Mucosa of rectum (tissue), 2 donors: Measurements from ENCODE around the gene GPR155.
"Not testable (repeated sequence)": the region's sequence is repeated elsewhere in the genome, so short reads cannot be mapped to it uniquely, and the experiment has no call there.

Experiments
- H3K27ac ChIP-seq, 2 donors: one replicate each; pipeline ENCODE4 v1.7.0; 2013; ENCODE audit warnings: inconsistent platforms in 2 of 2, low read depth in 2 of 2, low read length in 2 of 2
- H3K27me3 ChIP-seq, 2 donors: one replicate each; pipeline ENCODE4 v1.7.0; 2013; ENCODE audit warnings: low read length in 2 of 2; ENCODE audit not compliant: control insufficient read depth in 2 of 2, insufficient read depth in 2 of 2
- H3K36me3 ChIP-seq, 2 donors: one replicate each; pipeline ENCODE4 v1.7.0; 2013; ENCODE audit warnings: low read length in 2 of 2; ENCODE audit not compliant: control insufficient read depth in 2 of 2, insufficient read depth in 2 of 2
- H3K4me1 ChIP-seq, 2 donors: one replicate each; pipeline ENCODE4 v1.7.0; 2013; ENCODE audit warnings: low read length in 2 of 2, mild to moderate bottlenecking in 1 of 2; ENCODE audit not compliant: control insufficient read depth in 2 of 2, insufficient read depth in 2 of 2
- H3K4me3 ChIP-seq, 2 donors: one replicate each; pipeline ENCODE4 v1.7.0; 2013; ENCODE audit warnings: low read length in 2 of 2
- H3K9ac ChIP-seq, 2 donors: one replicate each; pipeline ENCODE4 v1.7.0; 2013; ENCODE audit warnings: low read length in 2 of 2, low read depth in 1 of 2, mild to moderate bottlenecking in 1 of 2
- H3K9me3 ChIP-seq, 2 donors: one replicate each; pipeline ENCODE4 v1.7.0; 2013; ENCODE audit warnings: low read length in 2 of 2; ENCODE audit not compliant: control insufficient read depth in 2 of 2
- donor health status: healthy.
- donor health status: Normal muscosa, but diverticular disease.

Gene GPR155

GRCh38 chr2:174491947-174492346 lies 5.1 kb upstream of the GPR155 start:
- H3K9me3 ChIP-seq, result no peaks in the 10 kb centered on the region
- no peaks in the 10 kb centered on the region for H3K27me3 ChIP-seq
- H3K9ac ChIP-seq, result no peak overlapping the region
- no peaks in the 10 kb centered on the region for H3K36me3 ChIP-seq
- no peak overlapping the region for H3K4me3 ChIP-seq
- H3K4me1 ChIP-seq, result peaks cover 0 to 3% of the 10 kb centered on the region in 2 donors
- no peak overlapping the region for H3K27ac ChIP-seq

GRCh38 chr2:174490051-174490450 lies 3.2 kb upstream of the GPR155 start:
- no peak overlapping the region for H3K4me3 ChIP-seq

GRCh38 chr2:174489520-174489919 lies 2.7 kb upstream of the GPR155 start:
- not testable (repeated sequence) for H3K9me3 ChIP-seq, H3K4me1 ChIP-seq

More at GRCh38 chr2:174490051-174490450, 3.2 kb upstream of the GPR155 start:
- no peak overlapping the region for H3K27ac ChIP-seq
- no peaks in the 10 kb centered on the region for H3K36me3 ChIP-seq
- H3K4me1 ChIP-seq, result peaks cover 6 to 7% of the 10 kb centered on the region in 2 donors
- H3K9ac ChIP-seq, result no peak overlapping the region
- H3K9me3 ChIP-seq, result no peaks in the 10 kb centered on the region
- H3K27me3 ChIP-seq, result no peaks in the 10 kb centered on the region

GRCh38 chr2:174487820-174488162 lies 962 bp upstream of the GPR155 start:
- Histone ChIP-seq H3K36me3 (peaks cover 0 to 1% of the 10 kb centered on the region in 2 donors), H3K27ac (peak overlapping the region in 1 of 2 donors; percentile 71), H3K27me3 (no peaks in the 10 kb centered on the region), H3K4me3 (peak overlapping the region; percentile 79 to 95), H3K9me3 (no peaks in the 10 kb centered on the region), H3K9ac (no peak overlapping the region), H3K4me1 (peaks cover 6 to 7% of the 10 kb centered on the region in 2 donors)

More at GRCh38 chr2:174489520-174489919, 2.7 kb upstream of the GPR155 start:
- not testable (repeated sequence) for H3K4me3 ChIP-seq, H3K27me3 ChIP-seq, H3K36me3 ChIP-seq, H3K9ac ChIP-seq, H3K27ac ChIP-seq

GRCh38 chr2:174487108-174487819 lies 435 bp upstream of the GPR155 start:
- H3K36me3 ChIP-seq, result peaks cover 0 to 4% of the 10 kb centered on the region in 2 donors
- no peaks in the 10 kb centered on the region for H3K9me3 ChIP-seq
- H3K27ac ChIP-seq, result peak overlapping the region; percentile 71 to 78
- H3K27me3 ChIP-seq, result no peaks in the 10 kb centered on the region
- H3K4me1 ChIP-seq, result peaks cover 6 to 7% of the 10 kb centered on the region in 2 donors
- H3K4me3 ChIP-seq, result peak overlapping the region; percentile 89 to 95
- peak overlapping the region; percentile 47 to 69 for H3K9ac ChIP-seq

GRCh38 chr2:174485788-174486562 lies 854 bp downstream of the GPR155 start:
- Histone ChIP-seq H3K27ac (peak overlapping the region; percentile 75 to 81), H3K27me3 (no peaks in the 10 kb centered on the region), H3K9me3 (no peaks in the 10 kb centered on the region), H3K36me3 (peaks cover 0 to 5% of the 10 kb centered on the region in 2 donors), H3K4me3 (peak overlapping the region; percentile 86 to 89), H3K4me1 (peaks cover 6 to 7% of the 10 kb centered on the region in 2 donors), H3K9ac (peak overlapping the region; percentile 75 to 85)

- peak overlapping the region in 1 of 2 donors; percentile 9 for H3K4me3 ChIP-seq
- peak overlapping the region in 1 of 2 donors; percentile 15 for H3K9ac ChIP-seq
- not testable (repeated sequence) for H3K36me3 ChIP-seq, H3K4me1 ChIP-seq, H3K27ac ChIP-seq, H3K27me3 ChIP-seq, H3K9me3 ChIP-seq
These were observed 1.8 kb downstream of the GPR155 start for GRCh38 chr2:174485045-174485444.

- peak overlapping the region in 1 of 2 donors; percentile 15 for H3K9ac ChIP-seq
- H3K4me3 ChIP-seq, result peak overlapping the region in 1 of 2 donors; percentile 9
- no peaks in the 10 kb centered on the region for H3K27me3 ChIP-seq
- no peak overlapping the region for H3K27ac ChIP-seq
- H3K4me1 ChIP-seq, result peaks cover 6 to 7% of the 10 kb centered on the region in 2 donors
- peaks cover 0 to 5% of the 10 kb centered on the region in 2 donors for H3K36me3 ChIP-seq
- H3K9me3 ChIP-seq, result no peaks in the 10 kb centered on the region
These were observed 2.3 kb downstream of the GPR155 start for GRCh38 chr2:174484573-174484972.

GRCh38 chr2:174482854-174483253 lies 4.0 kb downstream of the GPR155 start:
- H3K9ac ChIP-seq, result no peak overlapping the region
- peaks cover 6% of the 10 kb centered on the region in 2 donors for H3K4me1 ChIP-seq
- no peak overlapping the region for H3K4me3 ChIP-seq
- peaks cover 0 to 5% of the 10 kb centered on the region in 2 donors for H3K36me3 ChIP-seq
- H3K9me3 ChIP-seq, result no peaks in the 10 kb centered on the region
- H3K27me3 ChIP-seq, result no peaks in the 10 kb centered on the region
- no peak overlapping the region for H3K27ac ChIP-seq

- Histone ChIP-seq H3K9me3 (no peaks in the 10 kb centered on the region), H3K27me3 (no peaks in the 10 kb centered on the region), H3K9ac (no peak overlapping the region), H3K36me3 (peaks cover 0 to 4% of the 10 kb centered on the region in 2 donors), H3K4me3 (no peak overlapping the region), H3K27ac (no peak overlapping the region), H3K4me1 (no peaks in the 10 kb centered on the region)
These were observed 9.1 kb downstream of the GPR155 start for GRCh38 chr2:174477759-174478158.
